Neuron (in vitro differentiated cells): ENCODE measurements around the gene NPAS1.
"Not testable (repeated sequence)": the region's sequence is repeated elsewhere in the genome, so short reads cannot be mapped to it uniquely, and the experiment has no call there.

Experiments
- H2AFZ ChIP-seq: one replicate; pipeline ENCODE4 v1.6.1; 2013; ENCODE audit warnings: low read depth, mild to moderate bottlenecking, inconsistent platforms, low read length, moderate library complexity
- H3K27me3 ChIP-seq: one replicate; pipeline ENCODE4 v1.6.1; 2013; ENCODE audit warnings: low read length; ENCODE audit not compliant: insufficient read depth
- H3K36me3 ChIP-seq: one replicate; pipeline ENCODE4 v1.6.1; 2013; ENCODE audit warnings: low read length; ENCODE audit not compliant: insufficient read depth
- H3K4me1 ChIP-seq: one replicate; pipeline ENCODE4 v1.6.1; 2013; ENCODE audit warnings: low read length; ENCODE audit not compliant: insufficient read depth
- H3K4me3 ChIP-seq: 2 replicates; pipeline ENCODE4 v1.5.1; 2013; ENCODE audit warnings: mild to moderate bottlenecking, low read length, moderate library complexity
- H3K9me3 ChIP-seq: one replicate; pipeline ENCODE4 v1.6.1; 2013; ENCODE audit warnings: low read length

NPAS1 gene

GRCh38 chr19:47050562-47050961 is 30.9 kb downstream of the NPAS1 start:
- not testable (repeated sequence) for H3K4me1 ChIP-seq, H3K36me3 ChIP-seq, H2AFZ ChIP-seq, H3K27me3 ChIP-seq, H3K4me3 ChIP-seq
- H3K9me3 ChIP-seq, result peaks cover 13% of the 10 kb centered on the region

GRCh38 chr19:47056411-47056810 is 36.8 kb downstream of the NPAS1 start:
- Histone ChIP-seq H2AFZ (no peak overlapping the region), H3K4me3 (no peak overlapping the region), H3K36me3 (no peaks in the 10 kb centered on the region), H3K27me3 (no peaks in the 10 kb centered on the region), H3K9me3 (no peaks in the 10 kb centered on the region), H3K4me1 (no peaks in the 10 kb centered on the region)

- Histone ChIP-seq H3K4me1 (no peaks in the 10 kb centered on the region), H3K4me3 (no peak overlapping the region), H3K27me3 (no peaks in the 10 kb centered on the region), H2AFZ (no peak overlapping the region), H3K36me3 (no peaks in the 10 kb centered on the region), H3K9me3 (no peaks in the 10 kb centered on the region)
These were observed 37.7 kb downstream of the NPAS1 start for GRCh38 chr19:47057328-47057727.

GRCh38 chr19:47058621-47059022 is 39.0 kb downstream of the NPAS1 start:
- H3K4me1 ChIP-seq, result no peaks in the 10 kb centered on the region
- H3K4me3 ChIP-seq, result no peak overlapping the region
- H3K36me3 ChIP-seq, result peaks cover 2% of the 10 kb centered on the region
- H3K27me3 ChIP-seq, result no peaks in the 10 kb centered on the region
- H3K9me3 ChIP-seq, result no peaks in the 10 kb centered on the region
- H2AFZ ChIP-seq, result no peak overlapping the region

- Histone ChIP-seq H3K4me1 (no peaks in the 10 kb centered on the region), H3K9me3 (no peaks in the 10 kb centered on the region), H3K27me3 (no peaks in the 10 kb centered on the region), H2AFZ (no peak overlapping the region), H3K4me3 (no peak overlapping the region), H3K36me3 (peaks cover 47% of the 10 kb centered on the region)
These were observed 44.2 kb downstream of the NPAS1 start for GRCh38 chr19:47063874-47064273.

GRCh38 chr19:47065242-47065641 is 45.6 kb downstream of the NPAS1 start:
- no peak overlapping the region for H3K4me3 ChIP-seq
- no peaks in the 10 kb centered on the region for H3K9me3 ChIP-seq
- H3K36me3 ChIP-seq, result peaks cover 60% of the 10 kb centered on the region
- no peaks in the 10 kb centered on the region for H3K27me3 ChIP-seq
- H2AFZ ChIP-seq, result no peak overlapping the region
- H3K4me1 ChIP-seq, result no peaks in the 10 kb centered on the region

GRCh38 chr19:47066376-47067214 is 47.0 kb downstream of the NPAS1 start:
- Histone ChIP-seq H3K9me3 (no peaks in the 10 kb centered on the region), H3K4me1 (no peaks in the 10 kb centered on the region), H2AFZ (no peak overlapping the region), H3K4me3 (no peak overlapping the region), H3K27me3 (no peaks in the 10 kb centered on the region), H3K36me3 (peaks cover 73% of the 10 kb centered on the region)

- H3K9me3 ChIP-seq, result no peaks in the 10 kb centered on the region
- H3K27me3 ChIP-seq, result no peaks in the 10 kb centered on the region
- no peak overlapping the region for H3K4me3 ChIP-seq
- no peak overlapping the region for H2AFZ ChIP-seq
- H3K36me3 ChIP-seq, result peaks cover 80% of the 10 kb centered on the region
- H3K4me1 ChIP-seq, result no peaks in the 10 kb centered on the region
These were observed 47.7 kb downstream of the NPAS1 start for GRCh38 chr19:47067215-47067847.

GRCh38 chr19:47068246-47068645 is 48.6 kb downstream of the NPAS1 start:
- no peak overlapping the region for H2AFZ ChIP-seq
- no peaks in the 10 kb centered on the region for H3K9me3 ChIP-seq
- no peak overlapping the region for H3K4me3 ChIP-seq
- H3K27me3 ChIP-seq, result no peaks in the 10 kb centered on the region
- H3K36me3 ChIP-seq, result peaks cover 82% of the 10 kb centered on the region
- no peaks in the 10 kb centered on the region for H3K4me1 ChIP-seq

GRCh38 chr19:47068876-47069406 is 49.3 kb downstream of the NPAS1 start:
- no peaks in the 10 kb centered on the region for H3K9me3 ChIP-seq
- H3K4me3 ChIP-seq, result no peak overlapping the region
- H2AFZ ChIP-seq, result no peak overlapping the region
- H3K27me3 ChIP-seq, result no peaks in the 10 kb centered on the region
- peaks cover 85% of the 10 kb centered on the region for H3K36me3 ChIP-seq
- H3K4me1 ChIP-seq, result no peaks in the 10 kb centered on the region

GRCh38 chr19:47069795-47070194 is 50.2 kb downstream of the NPAS1 start:
- H3K9me3 ChIP-seq, result no peaks in the 10 kb centered on the region
- H2AFZ ChIP-seq, result no peak overlapping the region
- H3K4me1 ChIP-seq, result no peaks in the 10 kb centered on the region
- no peak overlapping the region for H3K4me3 ChIP-seq
- H3K27me3 ChIP-seq, result no peaks in the 10 kb centered on the region
- H3K36me3 ChIP-seq, result peaks cover 86% of the 10 kb centered on the region

- no peaks in the 10 kb centered on the region for H3K4me1 ChIP-seq
- no peaks in the 10 kb centered on the region for H3K9me3 ChIP-seq
- H2AFZ ChIP-seq, result no peak overlapping the region
- H3K27me3 ChIP-seq, result no peaks in the 10 kb centered on the region
- peaks cover 85% of the 10 kb centered on the region for H3K36me3 ChIP-seq
- H3K4me3 ChIP-seq, result no peak overlapping the region
These were observed 51.1 kb downstream of the NPAS1 start for GRCh38 chr19:47070756-47071155.

GRCh38 chr19:47071731-47072130 is 52.1 kb downstream of the NPAS1 start:
- no peak overlapping the region for H3K4me3 ChIP-seq
- no peaks in the 10 kb centered on the region for H3K9me3 ChIP-seq
- no peaks in the 10 kb centered on the region for H3K27me3 ChIP-seq
- H3K4me1 ChIP-seq, result no peaks in the 10 kb centered on the region
- H2AFZ ChIP-seq, result no peak overlapping the region
- H3K36me3 ChIP-seq, result peaks cover 86% of the 10 kb centered on the region
